ENCODE measurements around the gene MYBBP1A.

Gene MYBBP1A

DNA sequence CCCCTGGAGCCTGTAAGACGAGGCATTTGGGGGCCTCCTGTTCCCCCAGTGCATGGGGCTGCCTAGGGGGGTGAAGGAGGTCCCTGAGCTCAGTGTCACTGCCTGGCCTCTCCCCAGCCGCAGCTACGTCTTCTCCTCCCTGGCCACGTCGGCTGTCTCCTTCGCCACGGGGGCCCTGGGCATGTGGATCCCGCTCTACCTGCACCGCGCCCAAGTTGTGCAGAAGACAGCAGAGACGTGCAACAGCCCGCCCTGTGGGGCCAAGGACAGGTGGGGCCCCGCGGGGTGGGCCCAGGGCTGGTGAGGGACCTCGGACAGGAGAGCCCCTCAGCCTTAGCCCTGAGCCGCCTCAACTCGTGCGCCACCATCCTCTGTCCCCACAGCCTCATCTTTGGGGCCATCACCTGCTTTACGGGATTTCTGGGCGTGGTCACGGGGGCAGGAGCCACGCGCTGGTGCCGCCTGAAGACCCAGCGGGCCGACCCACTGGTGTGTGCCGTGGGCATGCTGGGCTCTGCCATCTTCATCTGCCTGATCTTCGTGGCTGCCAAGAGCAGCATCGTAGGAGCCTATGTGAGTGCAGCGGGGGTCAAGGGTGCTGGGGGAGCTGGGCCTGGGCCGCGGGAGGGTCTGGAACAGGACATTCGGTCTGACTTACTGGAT is 22.2 kb downstream of the MYBBP1A start:
- no peaks in the 10 kb centered on the region for H3K9me2 ChIP-seq (replicated peaks; ENCODE audit: insufficient read depth, low read length)
- H4K20me1 ChIP-seq (ENCODE audit: insufficient read depth, low read length): no peaks in the 10 kb centered on the region
- no peak for DNase-seq
- no peaks in the 10 kb centered on the region; the same call in 1 of the 2 replicates for H3F3A ChIP-seq (ENCODE audit: insufficient read depth, low read length)
- no peak for TF ChIP-seq EZH2 (optimal IDR thresholded peaks at IDR 0.05; ENCODE audit: low read depth, low read length)
- TF ChIP-seq EZH2phosphoT487 (IDR thresholded peaks at IDR 0.05; ENCODE audit: low read length): no peak
- TF ChIP-seq, protein P1, sequence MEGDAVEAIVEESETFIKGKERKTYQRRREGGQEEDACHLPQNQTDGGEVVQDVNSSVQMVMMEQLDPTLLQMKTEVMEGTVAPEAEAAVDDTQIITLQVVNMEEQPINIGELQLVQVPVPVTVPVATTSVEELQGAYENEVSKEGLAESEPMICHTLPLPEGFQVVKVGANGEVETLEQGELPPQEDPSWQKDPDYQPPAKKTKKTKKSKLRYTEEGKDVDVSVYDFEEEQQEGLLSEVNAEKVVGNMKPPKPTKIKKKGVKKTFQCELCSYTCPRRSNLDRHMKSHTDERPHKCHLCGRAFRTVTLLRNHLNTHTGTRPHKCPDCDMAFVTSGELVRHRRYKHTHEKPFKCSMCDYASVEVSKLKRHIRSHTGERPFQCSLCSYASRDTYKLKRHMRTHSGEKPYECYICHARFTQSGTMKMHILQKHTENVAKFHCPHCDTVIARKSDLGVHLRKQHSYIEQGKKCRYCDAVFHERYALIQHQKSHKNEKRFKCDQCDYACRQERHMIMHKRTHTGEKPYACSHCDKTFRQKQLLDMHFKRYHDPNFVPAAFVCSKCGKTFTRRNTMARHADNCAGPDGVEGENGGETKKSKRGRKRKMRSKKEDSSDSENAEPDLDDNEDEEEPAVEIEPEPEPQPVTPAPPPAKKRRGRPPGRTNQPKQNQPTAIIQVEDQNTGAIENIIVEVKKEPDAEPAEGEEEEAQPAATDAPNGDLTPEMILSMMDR (IDR thresholded peaks at IDR 0.05; ENCODE audit: low read length): no peak
- no peaks in the 10 kb centered on the region for H3K79me2 ChIP-seq (ENCODE audit: low read length)
- H3K9me3 ChIP-seq (replicated peaks; ENCODE audit: insufficient read depth, low read length): no peaks in the 10 kb centered on the region
- no peaks in the 10 kb centered on the region; the same call in 1 of the 2 replicates for H3K27me3 ChIP-seq (replicated peaks; ENCODE audit: insufficient read depth, low read length)
- H3K36me3 ChIP-seq (replicated peaks; ENCODE audit: insufficient read depth, low read length): no peaks in the 10 kb centered on the region
- no peak overlapping the region for H3K4me2 ChIP-seq (ENCODE audit: low read depth, low read length)
- no peak overlapping the region for H2AFZ ChIP-seq (ENCODE audit: low read length)
- no peak overlapping the region for H3K27ac ChIP-seq (ENCODE audit: low read length)
- H3K4me1 ChIP-seq (ENCODE audit: low read length): no peaks in the 10 kb centered on the region
- no peak overlapping the region for H3K9ac ChIP-seq (ENCODE audit: low read length)
- H3K4me3 ChIP-seq (ENCODE audit: low read length): no peak overlapping the region

DNA sequence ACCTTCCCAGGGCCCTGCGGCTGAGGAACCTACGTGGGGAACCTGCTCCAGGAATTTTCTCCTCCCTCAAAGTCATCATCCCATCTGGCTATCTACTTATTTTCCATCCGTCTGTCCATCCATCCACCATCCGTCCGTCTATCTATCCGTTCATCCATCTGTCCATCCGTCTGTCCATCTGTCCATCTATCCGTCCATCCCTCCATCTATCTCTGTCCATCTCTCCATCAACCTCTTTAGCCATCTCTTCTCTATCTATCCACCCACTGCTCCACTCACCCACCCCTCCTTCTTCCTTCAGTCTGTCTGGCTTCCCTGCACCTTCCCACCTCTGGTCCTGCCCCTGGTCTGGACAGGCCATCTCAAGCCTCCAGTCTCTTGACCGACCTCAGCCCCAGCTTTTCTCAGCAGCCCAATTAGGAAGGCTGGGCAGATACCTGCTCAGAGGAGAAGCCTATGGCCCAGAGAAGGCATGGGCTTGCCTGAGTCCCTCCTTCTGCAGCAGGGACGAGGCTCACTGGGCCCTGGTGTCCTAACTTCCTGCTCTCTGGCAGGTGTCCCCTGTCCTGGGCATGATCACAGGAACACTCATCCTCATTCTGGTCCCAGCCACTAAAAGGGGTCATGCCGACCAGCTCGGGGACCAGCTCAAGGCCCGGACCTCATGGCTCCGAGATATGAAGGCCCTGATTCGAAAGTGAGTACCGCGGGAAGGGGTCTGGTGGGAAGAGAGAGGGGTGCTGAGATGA is 23.0 kb downstream of the MYBBP1A start:
- no peak overlapping the region for H3K27ac ChIP-seq (ENCODE audit: low read length)
- H3F3A ChIP-seq (ENCODE audit: insufficient read depth, low read length): no peaks in the 10 kb centered on the region; the same call in 1 of the 2 replicates
- TF ChIP-seq, protein P1 (IDR thresholded peaks at IDR 0.05; ENCODE audit: low read length): no peak
- no peak for TF ChIP-seq EZH2phosphoT487 (IDR thresholded peaks at IDR 0.05; ENCODE audit: low read length)
- no peak overlapping the region for H3K4me2 ChIP-seq (ENCODE audit: low read depth, low read length)
- H3K9me3 ChIP-seq (replicated peaks; ENCODE audit: insufficient read depth, low read length): no peaks in the 10 kb centered on the region
- H3K27me3 ChIP-seq (replicated peaks; ENCODE audit: insufficient read depth, low read length): no peaks in the 10 kb centered on the region; the same call in 1 of the 2 replicates
- no peak for DNase-seq
- no peak overlapping the region for H2AFZ ChIP-seq (ENCODE audit: low read length)
- H3K4me3 ChIP-seq (ENCODE audit: low read length): no peak overlapping the region
- no peaks in the 10 kb centered on the region for H3K79me2 ChIP-seq (ENCODE audit: low read length)
- no peaks in the 10 kb centered on the region for H3K4me1 ChIP-seq (ENCODE audit: low read length)
- no peaks in the 10 kb centered on the region for H3K36me3 ChIP-seq (replicated peaks; ENCODE audit: insufficient read depth, low read length)
- no peaks in the 10 kb centered on the region for H4K20me1 ChIP-seq (ENCODE audit: insufficient read depth, low read length)
- H3K9me2 ChIP-seq (replicated peaks; ENCODE audit: insufficient read depth, low read length): no peaks in the 10 kb centered on the region
- no peak overlapping the region for H3K9ac ChIP-seq (ENCODE audit: low read length)

DNA sequence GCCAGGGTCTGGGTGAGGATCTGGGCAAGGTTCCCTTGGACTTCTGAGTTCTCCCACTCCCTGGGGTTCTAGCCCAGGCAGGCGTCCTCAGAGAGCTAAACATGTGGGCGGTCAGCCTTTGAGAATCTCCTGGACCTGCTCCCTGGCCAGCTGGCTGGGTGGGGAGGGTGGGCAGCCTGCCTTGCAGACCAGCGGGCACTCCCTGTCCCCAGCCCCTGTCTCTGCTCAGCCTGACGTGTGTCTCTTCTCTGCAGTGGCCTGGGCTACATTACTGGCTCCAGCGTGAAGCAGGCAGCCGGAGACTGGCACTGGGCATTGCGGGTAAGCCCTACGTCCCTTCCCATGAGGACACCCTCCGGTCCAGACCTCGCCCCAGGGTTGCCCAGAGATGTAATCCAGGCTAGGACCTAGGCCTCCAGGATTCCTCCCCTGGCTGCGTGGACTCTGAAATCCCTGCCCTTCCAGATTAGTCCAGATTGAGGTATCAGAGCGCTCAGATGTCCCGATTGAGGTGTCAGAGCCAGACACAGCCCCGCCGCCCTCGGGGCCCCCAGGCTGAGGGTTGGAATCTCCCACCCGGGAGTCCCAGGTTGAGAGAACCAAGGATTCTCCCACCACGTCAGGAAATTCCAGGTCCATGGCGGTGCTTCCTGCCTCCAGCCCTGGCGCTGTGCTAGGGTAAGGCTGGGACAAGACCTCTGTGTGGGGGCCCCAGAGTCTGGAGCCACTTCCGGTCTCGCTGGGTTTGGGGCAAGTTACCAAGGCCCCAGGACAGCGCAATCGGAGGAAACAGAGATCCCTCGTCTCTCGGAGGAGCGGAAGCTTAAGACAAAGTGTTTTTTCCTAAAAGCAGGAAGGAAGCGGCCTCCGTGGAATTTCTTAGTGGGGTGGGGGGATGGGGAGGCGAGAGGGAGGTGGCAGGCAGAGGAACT is 24.1 kb downstream of the MYBBP1A start:
- Histone ChIP-seq H3K27ac (ENCODE audit: low read length) (no peak overlapping the region), H3K9ac (ENCODE audit: low read length) (no peak overlapping the region), H3K27me3 (replicated peaks; ENCODE audit: insufficient read depth, low read length) (no peaks in the 10 kb centered on the region; the same call in 1 of the 2 replicates), H3K4me3 (ENCODE audit: low read length) (no peak overlapping the region), H3K9me2 (replicated peaks; ENCODE audit: insufficient read depth, low read length) (no peaks in the 10 kb centered on the region), H3K79me2 (ENCODE audit: low read length) (no peaks in the 10 kb centered on the region), H3K4me1 (ENCODE audit: low read length) (no peaks in the 10 kb centered on the region), H4K20me1 (ENCODE audit: insufficient read depth, low read length) (no peaks in the 10 kb centered on the region), H3K36me3 (replicated peaks; ENCODE audit: insufficient read depth, low read length) (no peaks in the 10 kb centered on the region), H3K4me2 (ENCODE audit: low read depth, low read length) (no peak overlapping the region), H3K9me3 (replicated peaks; ENCODE audit: insufficient read depth, low read length) (no peaks in the 10 kb centered on the region), H2AFZ (ENCODE audit: low read length) (no peak overlapping the region), H3F3A (ENCODE audit: insufficient read depth, low read length) (no peaks in the 10 kb centered on the region)
- TF ChIP-seq EZH2 (optimal IDR thresholded peaks at IDR 0.05; ENCODE audit: low read depth, low read length): no peak
- TF ChIP-seq EZH2phosphoT487 (IDR thresholded peaks at IDR 0.05; ENCODE audit: low read length): no peak
- TF ChIP-seq, protein P1 (IDR thresholded peaks at IDR 0.05; ENCODE audit: low read length): no peak
- DNase-seq: no peak

Data from MM.1S (cell line).